Measurements from ENCODE around the gene ARMS2.

Gene ARMS2

DNA sequence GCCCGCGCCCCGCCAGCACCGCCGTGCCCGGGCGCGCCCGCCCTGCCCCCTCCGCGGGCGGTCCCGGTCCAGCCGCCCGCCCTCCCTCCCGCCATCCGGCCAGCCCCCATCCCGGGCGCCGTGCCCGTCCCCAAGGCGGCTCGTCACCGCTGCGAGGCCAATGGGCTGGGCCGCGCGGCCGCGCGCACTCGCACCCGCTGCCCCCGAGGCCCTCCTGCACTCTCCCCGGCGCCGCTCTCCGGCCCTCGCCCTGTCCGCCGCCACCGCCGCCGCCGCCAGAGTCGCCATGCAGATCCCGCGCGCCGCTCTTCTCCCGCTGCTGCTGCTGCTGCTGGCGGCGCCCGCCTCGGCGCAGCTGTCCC is 6.9 kb downstream of the ARMS2 start, which contains the start of gene HTRA1:
TSS of gene HTRA1 (plus strand) at position 187 of the 362 bp plus-strand sequence. CDS start at position 287, 100 bp downstream.
- no peaks in the 10 kb centered on the region for H3K79me2 ChIP-seq (ENCODE audit: insufficient read depth, low read length)
- DNase-seq (no peak), ATAC-seq (ENCODE audit: insufficient read depth, low read depth) (no peak)
- no peaks in the 10 kb centered on the region for H3K36me3 ChIP-seq (ENCODE audit: insufficient read depth, low read length)
- no peaks in the 10 kb centered on the region for H3K4me1 ChIP-seq (ENCODE audit: insufficient read depth, low read length)
- H4K20me1 ChIP-seq (ENCODE audit: insufficient read depth, low read length): no peaks in the 10 kb centered on the region
- no peak for TF ChIP-seq EZH2 (IDR thresholded peaks at IDR 0.05; ENCODE audit: borderline replicate concordance, low read depth, low read length, severe bottlenecking)
- TF ChIP-seq, protein P1, sequence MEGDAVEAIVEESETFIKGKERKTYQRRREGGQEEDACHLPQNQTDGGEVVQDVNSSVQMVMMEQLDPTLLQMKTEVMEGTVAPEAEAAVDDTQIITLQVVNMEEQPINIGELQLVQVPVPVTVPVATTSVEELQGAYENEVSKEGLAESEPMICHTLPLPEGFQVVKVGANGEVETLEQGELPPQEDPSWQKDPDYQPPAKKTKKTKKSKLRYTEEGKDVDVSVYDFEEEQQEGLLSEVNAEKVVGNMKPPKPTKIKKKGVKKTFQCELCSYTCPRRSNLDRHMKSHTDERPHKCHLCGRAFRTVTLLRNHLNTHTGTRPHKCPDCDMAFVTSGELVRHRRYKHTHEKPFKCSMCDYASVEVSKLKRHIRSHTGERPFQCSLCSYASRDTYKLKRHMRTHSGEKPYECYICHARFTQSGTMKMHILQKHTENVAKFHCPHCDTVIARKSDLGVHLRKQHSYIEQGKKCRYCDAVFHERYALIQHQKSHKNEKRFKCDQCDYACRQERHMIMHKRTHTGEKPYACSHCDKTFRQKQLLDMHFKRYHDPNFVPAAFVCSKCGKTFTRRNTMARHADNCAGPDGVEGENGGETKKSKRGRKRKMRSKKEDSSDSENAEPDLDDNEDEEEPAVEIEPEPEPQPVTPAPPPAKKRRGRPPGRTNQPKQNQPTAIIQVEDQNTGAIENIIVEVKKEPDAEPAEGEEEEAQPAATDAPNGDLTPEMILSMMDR (IDR thresholded peaks at IDR 0.05; ENCODE audit: borderline replicate concordance, extremely low read depth, low read length, poor library complexity, severe bottlenecking): no peak
- no peak within 1 kb of the TSS for H2AFZ ChIP-seq (ENCODE audit: low read depth, low read length)
- no peak within 1 kb of the TSS for H3K9ac ChIP-seq (ENCODE audit: low read depth, low read length)
- H3K27me3 ChIP-seq (ENCODE audit: insufficient read depth, low read length, poor library complexity): peaks cover 5% of the 10 kb centered on the region
- H3K9me3 ChIP-seq (ENCODE audit: insufficient read depth, low read length, severe bottlenecking): no peaks in the 10 kb centered on the region
- no peak within 1 kb of the TSS for H3K4me2 ChIP-seq (ENCODE audit: insufficient read depth, low read length)
- H3K4me3 ChIP-seq (ENCODE audit: low read depth in 1 of 2, low read length in 2 of 2): no peak within 1 kb of the TSS
- H3K27ac ChIP-seq (ENCODE audit: low read length): no peak within 1 kb of the TSS

DNA sequence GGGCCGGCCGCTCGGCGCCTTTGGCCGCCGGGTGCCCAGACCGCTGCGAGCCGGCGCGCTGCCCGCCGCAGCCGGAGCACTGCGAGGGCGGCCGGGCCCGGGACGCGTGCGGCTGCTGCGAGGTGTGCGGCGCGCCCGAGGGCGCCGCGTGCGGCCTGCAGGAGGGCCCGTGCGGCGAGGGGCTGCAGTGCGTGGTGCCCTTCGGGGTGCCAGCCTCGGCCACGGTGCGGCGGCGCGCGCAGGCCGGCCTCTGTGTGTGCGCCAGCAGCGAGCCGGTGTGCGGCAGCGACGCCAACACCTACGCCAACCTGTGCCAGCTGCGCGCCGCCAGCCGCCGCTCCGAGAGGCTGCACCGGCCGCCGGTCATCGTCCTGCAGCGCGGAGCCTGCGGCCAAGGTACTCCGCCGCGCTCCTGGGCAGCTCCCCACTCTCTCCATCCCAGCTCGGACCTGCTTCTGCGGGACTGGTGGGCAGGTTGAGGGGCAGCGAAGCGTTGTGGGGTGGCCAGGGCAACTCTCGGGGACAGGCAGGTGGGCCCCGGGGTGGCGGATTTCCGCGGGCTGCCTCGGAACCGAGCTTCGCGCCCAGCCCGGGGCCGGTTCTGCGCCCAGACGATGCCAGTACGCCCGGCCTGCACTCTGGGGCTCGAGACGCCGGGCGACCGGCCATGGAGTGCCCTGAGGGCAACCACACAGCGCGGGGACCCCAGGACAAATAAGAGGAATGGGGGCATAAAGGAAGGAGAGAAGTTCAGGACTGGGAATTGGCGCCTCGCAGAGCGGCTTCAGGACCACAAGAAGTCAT is 7.5 kb downstream of the ARMS2 start:
- no peak overlapping the region for H2AFZ ChIP-seq (ENCODE audit: low read depth, low read length)
- ATAC-seq (ENCODE audit: insufficient read depth, low read depth) (no peak), DNase-seq (no peak)
- no peak overlapping the region for H3K9ac ChIP-seq (ENCODE audit: low read depth, low read length)
- H4K20me1 ChIP-seq (ENCODE audit: insufficient read depth, low read length): no peaks in the 10 kb centered on the region
- TF ChIP-seq, protein P1 (IDR thresholded peaks at IDR 0.05; ENCODE audit: borderline replicate concordance, extremely low read depth, low read length, poor library complexity, severe bottlenecking): no peak
- TF ChIP-seq EZH2 (IDR thresholded peaks at IDR 0.05; ENCODE audit: borderline replicate concordance, low read depth, low read length, severe bottlenecking): no peak
- H3K4me3 ChIP-seq (ENCODE audit: low read depth in 1 of 2, low read length in 2 of 2): no peak overlapping the region
- no peaks in the 10 kb centered on the region for H3K36me3 ChIP-seq (ENCODE audit: insufficient read depth, low read length)
- H3K4me1 ChIP-seq (ENCODE audit: insufficient read depth, low read length): no peaks in the 10 kb centered on the region
- no peak overlapping the region for H3K27ac ChIP-seq (ENCODE audit: low read length)
- H3K4me2 ChIP-seq (ENCODE audit: insufficient read depth, low read length): no peak overlapping the region
- no peaks in the 10 kb centered on the region for H3K9me3 ChIP-seq (ENCODE audit: insufficient read depth, low read length, severe bottlenecking)
- peaks cover 3% of the 10 kb centered on the region for H3K27me3 ChIP-seq (ENCODE audit: insufficient read depth, low read length, poor library complexity)
- no peaks in the 10 kb centered on the region for H3K79me2 ChIP-seq (ENCODE audit: insufficient read depth, low read length)

DNA sequence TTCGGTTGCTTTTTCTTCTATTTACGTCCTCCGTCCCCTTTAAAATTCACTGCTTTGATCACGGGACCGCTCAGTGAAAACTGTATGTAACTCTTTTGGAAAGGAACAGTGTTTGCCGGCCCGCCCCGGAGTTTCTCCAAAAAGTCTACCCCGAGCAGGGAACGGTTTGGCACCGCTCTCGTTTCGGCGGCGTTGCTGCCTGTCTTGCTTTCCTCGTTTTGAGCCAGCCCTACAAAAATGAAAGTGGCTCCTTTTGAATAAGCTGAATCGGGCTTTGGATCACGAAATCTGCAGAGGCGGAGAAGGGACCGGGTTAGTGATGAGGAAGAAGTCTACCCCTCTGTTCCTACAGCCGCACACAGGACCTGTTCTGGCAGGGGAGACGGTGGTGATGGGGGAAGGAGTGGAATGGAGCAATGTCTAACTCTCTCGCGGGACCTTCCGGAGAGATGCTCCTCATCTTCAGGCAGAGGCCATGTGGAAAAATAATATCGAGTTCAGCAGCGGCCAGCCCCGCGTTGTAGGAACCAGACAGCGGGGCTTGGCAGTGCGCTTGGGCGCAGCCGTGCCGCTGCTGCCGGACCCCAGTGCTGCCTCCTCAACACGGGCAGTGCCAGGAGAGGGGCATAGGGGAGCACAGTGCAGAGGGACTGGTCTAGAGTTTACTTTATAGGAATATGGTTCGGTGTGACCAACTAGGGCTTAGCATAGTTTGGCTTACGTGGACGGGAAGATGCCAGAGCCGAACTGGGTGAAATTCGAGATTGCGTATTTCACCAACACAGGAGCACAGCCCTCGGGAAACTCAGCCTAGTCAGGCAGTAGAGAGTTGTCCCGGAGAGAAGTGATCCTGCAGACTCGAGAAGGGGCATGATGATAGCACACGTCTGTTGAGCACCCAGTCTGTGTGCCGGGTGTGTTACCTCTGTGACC is 8.3 kb downstream of the ARMS2 start:
- H3K27me3 ChIP-seq (ENCODE audit: insufficient read depth, low read length, poor library complexity): peaks cover 3% of the 10 kb centered on the region
- no peaks in the 10 kb centered on the region for H3K79me2 ChIP-seq (ENCODE audit: insufficient read depth, low read length)
- H2AFZ ChIP-seq (ENCODE audit: low read depth, low read length): no peak overlapping the region
- no peak overlapping the region for H3K4me3 ChIP-seq (ENCODE audit: low read depth in 1 of 2, low read length in 2 of 2)
- DNase-seq: no peak
- no peak overlapping the region for H3K4me2 ChIP-seq (ENCODE audit: insufficient read depth, low read length)
- no peaks in the 10 kb centered on the region for H4K20me1 ChIP-seq (ENCODE audit: insufficient read depth, low read length)
- H3K9me3 ChIP-seq (ENCODE audit: insufficient read depth, low read length, severe bottlenecking): no peaks in the 10 kb centered on the region
- ATAC-seq (ENCODE audit: insufficient read depth, low read depth): no peak
- H3K9ac ChIP-seq (ENCODE audit: low read depth, low read length): no peak overlapping the region
- H3K27ac ChIP-seq (ENCODE audit: low read length): no peak overlapping the region
- no peaks in the 10 kb centered on the region for H3K36me3 ChIP-seq (ENCODE audit: insufficient read depth, low read length)
- TF ChIP-seq, protein P1 (IDR thresholded peaks at IDR 0.05; ENCODE audit: borderline replicate concordance, extremely low read depth, low read length, poor library complexity, severe bottlenecking): no peak
- TF ChIP-seq EZH2 (IDR thresholded peaks at IDR 0.05; ENCODE audit: borderline replicate concordance, low read depth, low read length, severe bottlenecking): no peak
- no peaks in the 10 kb centered on the region for H3K4me1 ChIP-seq (ENCODE audit: insufficient read depth, low read length)
